Measurements from ENCODE around the gene KRTAP22-1. TPM values are rescaled to one million over a fixed set of nuclear protein-coding genes. Genes with fewer than 3 reads are reported as not detected.

KRTAP22-1 gene
- total and polyA plus RNA-seq, 2 of the 8 experiments (the other 6 are each of a cell fraction or from before 2014, with no cell fraction given) = not detected

GRCh38 chr21:30634906-30635305 is 34.0 kb downstream of the KRTAP22-1 start, which contains the start of gene KRTAP20-2 (continued):
- TF ChIP-seq, protein P1, sequence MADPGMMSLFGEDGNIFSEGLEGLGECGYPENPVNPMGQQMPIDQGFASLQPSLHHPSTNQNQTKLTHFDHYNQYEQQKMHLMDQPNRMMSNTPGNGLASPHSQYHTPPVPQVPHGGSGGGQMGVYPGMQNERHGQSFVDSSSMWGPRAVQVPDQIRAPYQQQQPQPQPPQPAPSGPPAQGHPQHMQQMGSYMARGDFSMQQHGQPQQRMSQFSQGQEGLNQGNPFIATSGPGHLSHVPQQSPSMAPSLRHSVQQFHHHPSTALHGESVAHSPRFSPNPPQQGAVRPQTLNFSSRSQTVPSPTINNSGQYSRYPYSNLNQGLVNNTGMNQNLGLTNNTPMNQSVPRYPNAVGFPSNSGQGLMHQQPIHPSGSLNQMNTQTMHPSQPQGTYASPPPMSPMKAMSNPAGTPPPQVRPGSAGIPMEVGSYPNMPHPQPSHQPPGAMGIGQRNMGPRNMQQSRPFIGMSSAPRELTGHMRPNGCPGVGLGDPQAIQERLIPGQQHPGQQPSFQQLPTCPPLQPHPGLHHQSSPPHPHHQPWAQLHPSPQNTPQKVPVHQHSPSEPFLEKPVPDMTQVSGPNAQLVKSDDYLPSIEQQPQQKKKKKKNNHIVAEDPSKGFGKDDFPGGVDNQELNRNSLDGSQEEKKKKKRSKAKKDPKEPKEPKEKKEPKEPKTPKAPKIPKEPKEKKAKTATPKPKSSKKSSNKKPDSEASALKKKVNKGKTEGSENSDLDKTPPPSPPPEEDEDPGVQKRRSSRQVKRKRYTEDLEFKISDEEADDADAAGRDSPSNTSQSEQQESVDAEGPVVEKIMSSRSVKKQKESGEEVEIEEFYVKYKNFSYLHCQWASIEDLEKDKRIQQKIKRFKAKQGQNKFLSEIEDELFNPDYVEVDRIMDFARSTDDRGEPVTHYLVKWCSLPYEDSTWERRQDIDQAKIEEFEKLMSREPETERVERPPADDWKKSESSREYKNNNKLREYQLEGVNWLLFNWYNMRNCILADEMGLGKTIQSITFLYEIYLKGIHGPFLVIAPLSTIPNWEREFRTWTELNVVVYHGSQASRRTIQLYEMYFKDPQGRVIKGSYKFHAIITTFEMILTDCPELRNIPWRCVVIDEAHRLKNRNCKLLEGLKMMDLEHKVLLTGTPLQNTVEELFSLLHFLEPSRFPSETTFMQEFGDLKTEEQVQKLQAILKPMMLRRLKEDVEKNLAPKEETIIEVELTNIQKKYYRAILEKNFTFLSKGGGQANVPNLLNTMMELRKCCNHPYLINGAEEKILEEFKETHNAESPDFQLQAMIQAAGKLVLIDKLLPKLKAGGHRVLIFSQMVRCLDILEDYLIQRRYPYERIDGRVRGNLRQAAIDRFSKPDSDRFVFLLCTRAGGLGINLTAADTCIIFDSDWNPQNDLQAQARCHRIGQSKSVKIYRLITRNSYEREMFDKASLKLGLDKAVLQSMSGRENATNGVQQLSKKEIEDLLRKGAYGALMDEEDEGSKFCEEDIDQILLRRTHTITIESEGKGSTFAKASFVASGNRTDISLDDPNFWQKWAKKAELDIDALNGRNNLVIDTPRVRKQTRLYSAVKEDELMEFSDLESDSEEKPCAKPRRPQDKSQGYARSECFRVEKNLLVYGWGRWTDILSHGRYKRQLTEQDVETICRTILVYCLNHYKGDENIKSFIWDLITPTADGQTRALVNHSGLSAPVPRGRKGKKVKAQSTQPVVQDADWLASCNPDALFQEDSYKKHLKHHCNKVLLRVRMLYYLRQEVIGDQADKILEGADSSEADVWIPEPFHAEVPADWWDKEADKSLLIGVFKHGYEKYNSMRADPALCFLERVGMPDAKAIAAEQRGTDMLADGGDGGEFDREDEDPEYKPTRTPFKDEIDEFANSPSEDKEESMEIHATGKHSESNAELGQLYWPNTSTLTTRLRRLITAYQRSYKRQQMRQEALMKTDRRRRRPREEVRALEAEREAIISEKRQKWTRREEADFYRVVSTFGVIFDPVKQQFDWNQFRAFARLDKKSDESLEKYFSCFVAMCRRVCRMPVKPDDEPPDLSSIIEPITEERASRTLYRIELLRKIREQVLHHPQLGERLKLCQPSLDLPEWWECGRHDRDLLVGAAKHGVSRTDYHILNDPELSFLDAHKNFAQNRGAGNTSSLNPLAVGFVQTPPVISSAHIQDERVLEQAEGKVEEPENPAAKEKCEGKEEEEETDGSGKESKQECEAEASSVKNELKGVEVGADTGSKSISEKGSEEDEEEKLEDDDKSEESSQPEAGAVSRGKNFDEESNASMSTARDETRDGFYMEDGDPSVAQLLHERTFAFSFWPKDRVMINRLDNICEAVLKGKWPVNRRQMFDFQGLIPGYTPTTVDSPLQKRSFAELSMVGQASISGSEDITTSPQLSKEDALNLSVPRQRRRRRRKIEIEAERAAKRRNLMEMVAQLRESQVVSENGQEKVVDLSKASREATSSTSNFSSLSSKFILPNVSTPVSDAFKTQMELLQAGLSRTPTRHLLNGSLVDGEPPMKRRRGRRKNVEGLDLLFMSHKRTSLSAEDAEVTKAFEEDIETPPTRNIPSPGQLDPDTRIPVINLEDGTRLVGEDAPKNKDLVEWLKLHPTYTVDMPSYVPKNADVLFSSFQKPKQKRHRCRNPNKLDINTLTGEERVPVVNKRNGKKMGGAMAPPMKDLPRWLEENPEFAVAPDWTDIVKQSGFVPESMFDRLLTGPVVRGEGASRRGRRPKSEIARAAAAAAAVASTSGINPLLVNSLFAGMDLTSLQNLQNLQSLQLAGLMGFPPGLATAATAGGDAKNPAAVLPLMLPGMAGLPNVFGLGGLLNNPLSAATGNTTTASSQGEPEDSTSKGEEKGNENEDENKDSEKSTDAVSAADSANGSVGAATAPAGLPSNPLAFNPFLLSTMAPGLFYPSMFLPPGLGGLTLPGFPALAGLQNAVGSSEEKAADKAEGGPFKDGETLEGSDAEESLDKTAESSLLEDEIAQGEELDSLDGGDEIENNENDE (IDR thresholded peaks at IDR 0.05; ENCODE audit: insufficient replicate concordance, low read length) = no peak
- no peak for TF ChIP-seq CHD2 (IDR thresholded peaks at IDR 0.05; ENCODE audit: low read length)

All from H1 (cell line).